ENCODE results near the gene TECRL. TPM values are rescaled to one million over a fixed set of nuclear protein-coding genes. Genes with fewer than 3 reads are reported as not detected.

TECRL gene
- total RNA-seq, 1 experiment from 2014 or later: not detected

- Histone ChIP-seq H3K9me2 (ENCODE audit: insufficient read depth) (no peaks in the 10 kb centered on the region), H3K79me2 (ENCODE audit: insufficient read depth, low read length) (no peaks in the 10 kb centered on the region), H3K4me3 (replicated peaks in 1 of 2; ENCODE audit: low read depth in 1 of 2, low read length in 2 of 2) (no peak overlapping the region), H3K4me2 (ENCODE audit: low read length) (no peak overlapping the region), H4K20me1 (ENCODE audit: insufficient read depth) (no peaks in the 10 kb centered on the region), H2AFZ (ENCODE audit: low read depth, low read length, poor library complexity, severe bottlenecking) (no peak overlapping the region), H3K9me3 (ENCODE audit: control insufficient read depth in 1 of 2, insufficient read depth in 1 of 2, low read depth in 1 of 2, low read length in 2 of 2) (peaks cover 11 to 21% of the 10 kb centered on the region in 2 experiments), H3K9ac (ENCODE audit: low read length) (no peak overlapping the region), H3K27ac (ENCODE audit: low read depth, low read length) (no peak overlapping the region), H3K4me1 (ENCODE audit: control insufficient read depth in 1 of 2, insufficient read depth in 2 of 2, low read length in 2 of 2) (no peaks in the 10 kb centered on the region), H3K36me3 (ENCODE audit: control insufficient read depth in 1 of 2, insufficient read depth in 2 of 2, low read length in 2 of 2) (no peaks in the 10 kb centered on the region), H3K27me3 (ENCODE audit: insufficient read depth, low read length) (no peaks in the 10 kb centered on the region)
- no peak for ATAC-seq
- CTCF ChIA-PET: no interaction called here
- DNase-seq (ENCODE audit: low read depth, low spot score): no peak
- BruUV-seq (replicated peaks): no TSS peak
- TF ChIP-seq CTCF (IDR thresholded peaks at IDR 0.05 in 2 of 3, conservative IDR thresholded peaks at IDR 0.05 in 1 of 3; ENCODE audit: borderline replicate concordance in 1 of 3, insufficient read depth in 1 of 3, low read depth in 2 of 3, low read length in 2 of 3): no peak
- TF ChIP-seq CEBPB (IDR thresholded peaks at IDR 0.05; ENCODE audit: low read depth): no peak
- TF ChIP-seq ZBTB33 (IDR thresholded peaks at IDR 0.05; ENCODE audit: extremely low read depth, insufficient replicate concordance, low read length): no peak
- TF ChIP-seq CBX3 (IDR thresholded peaks at IDR 0.05; ENCODE audit: low read depth): no peak
- POLR2A ChIA-PET: no interaction called here
- RAD21 ChIA-PET (ENCODE audit: low non-redundant PET in 1 of 2, low total read pairs in 2 of 2, uncharacterized antibody in 2 of 2, unreplicated experiment in 2 of 2): no interaction called here
- intact Hi-C loops (cut with micrococcal nuclease): no loop called here
Measured at GRCh38 chr4:64360664-64361398, 48.4 kb downstream of the TECRL start.

Data from HCT116 (cell line).